K562 (cell line): Measurements from ENCODE around the gene URB2. TPM values are rescaled to one million over a fixed set of nuclear protein-coding genes. Genes with fewer than 3 reads are reported as not detected.

Experiments used
- ATAC-seq: fragments of 200-7000 bp; cut with Tn5 transposase; 3 replicates; pipeline ENCODE4 v1.9.1; 2020; ENCODE audit warnings: moderate library complexity
- BruUV-seq: library from RNA; stranded (reverse); fragments of 400-500 nt; replicated peaks from 2 replicates; lab custom pipeline; 2021; lab: Mats Ljungman, UMichigan
- CTCF ChIA-PET: fragments of 300-600 bp; formaldehyde crosslinking; extraction: SDS; loops from one replicate; lab custom pipeline; 2021; ENCODE audit warnings: low intra/inter-chr PET ratio; lab: Yijun Ruan, JAX
- POLR2A ChIA-PET: fragments of 300-600, 350-650 bp; sonication (Branson Sonifier 250); formaldehyde crosslinking; extraction: SDS; loops from one replicate; lab custom pipeline; 2021; ENCODE audit warnings: antibody characterized with exemption, inconsistent platforms; lab: Yijun Ruan, JAX
- DNase-seq, 4 experiments: peaks; one replicate each; pipeline versions ENCODE4 v3.0.0 to v3.0.0-alpha.2; 2011 to 2018; ENCODE audit warnings: low spot score in 3 of 4, mixed read lengths in 3 of 4; ENCODE audit errors: extremely low read depth in 1 of 4
- FAIRE-seq: peaks from 2 replicates; lab custom pipeline; 2011; peaks lifted over from hg19 to GRCh38; lab: Jason Lieb, UNC
- H2AFZ ChIP-seq: 2 replicates; pipeline ENCODE4 v1.6.0; 2011; ENCODE audit warnings: low read depth, low read length, control low read depth, inconsistent platforms
- H3K27ac ChIP-seq: fragments of 200-600 bp; 3 replicates; pipeline ENCODE4 v1.8.0; 2011; ENCODE audit warnings: low read depth, mild to moderate bottlenecking, control low read depth, inconsistent platforms, low read length, moderate library complexity, mixed read lengths; ENCODE audit errors: extremely low read depth
- H3K27me3 ChIP-seq, 2 experiments: fragments of 300-600 bp in 1 of 2; 2 replicates in 1 of 2; 3 replicates in 1 of 2; pipeline versions ENCODE4 v1.6.0 to v1.8.0; 2011; ENCODE audit warnings: inconsistent platforms in 2 of 2, low read length in 2 of 2, mild to moderate bottlenecking in 1 of 2, mixed read lengths in 1 of 2, moderate library complexity in 1 of 2; ENCODE audit not compliant: control insufficient read depth in 2 of 2, insufficient read depth in 2 of 2
- H3K36me3 ChIP-seq: fragments of 300-600 bp; 3 replicates; pipeline ENCODE4 v1.8.0; 2011; ENCODE audit warnings: mild to moderate bottlenecking, low read length, inconsistent platforms; ENCODE audit not compliant: control insufficient read depth, insufficient read depth
- H3K4me1 ChIP-seq, 2 experiments: fragments of 200-600 bp in 1 of 2; replicated peaks in 1 of 2; 2 replicates in 1 of 2; 3 replicates in 1 of 2; pipeline versions ENCODE4 v1.5.1 to v1.8.0; 2011; ENCODE audit warnings: inconsistent platforms in 2 of 2, low read length in 2 of 2, mild to moderate bottlenecking in 1 of 2, mixed read lengths in 1 of 2, moderate library complexity in 1 of 2; ENCODE audit not compliant: control insufficient read depth in 2 of 2, insufficient read depth in 2 of 2
- H3K4me2 ChIP-seq: 2 replicates; pipeline ENCODE4 v1.6.1; 2011; ENCODE audit warnings: low read length, control low read depth, inconsistent platforms, mixed read lengths; ENCODE audit not compliant: insufficient read depth
- H3K4me3 ChIP-seq: fragments of 200-600 bp; sonication (generic), shearing (Covaris generic); 2 replicates; pipeline ENCODE4 v1.5.1; 2016; ENCODE audit warnings: control low read depth, inconsistent platforms
- H3K79me2 ChIP-seq: fragments of 200-600 bp; 3 replicates; pipeline ENCODE4 v1.8.0; 2011; ENCODE audit warnings: low read length, inconsistent platforms; ENCODE audit not compliant: control insufficient read depth, insufficient read depth
- H3K9ac ChIP-seq, 2 experiments: 2 replicates each; pipeline versions ENCODE4 v1.6.0 to v1.6.1; 2011; ENCODE audit warnings: low read depth in 2 of 2, low read length in 2 of 2, control low read depth in 1 of 2, inconsistent platforms in 1 of 2, mild to moderate bottlenecking in 1 of 2, mixed read lengths in 1 of 2; ENCODE audit not compliant: insufficient read depth in 1 of 2
- H3K9me1 ChIP-seq: one replicate; pipeline ENCODE4 v1.6.0; 2011; ENCODE audit warnings: inconsistent platforms, mild to moderate bottlenecking, low read length, moderate library complexity; ENCODE audit not compliant: control insufficient read depth, insufficient read depth
- H3K9me3 ChIP-seq: replicated peaks from 2 replicates; pipeline ENCODE4 v1.5.1; 2011; ENCODE audit warnings: low read depth, low read length, inconsistent platforms; ENCODE audit not compliant: control insufficient read depth, insufficient read depth
- H4K20me1 ChIP-seq: replicated peaks from 2 replicates; pipeline ENCODE4 v1.6.1; 2011; ENCODE audit warnings: low read length, inconsistent platforms, mixed read lengths; ENCODE audit not compliant: control insufficient read depth, insufficient read depth
- CSDE1 ChIP-seq, 2 experiments: fragments of 450-650 bp; IDR thresholded peaks; 2 replicates each; pipeline ENCODE4 v1.6.1; 2016; ENCODE audit warnings: mild to moderate bottlenecking in 1 of 2
- PHTF2 ChIP-seq: fragments of 250-450 bp; sonication (Bioruptor Pico); IDR thresholded peaks from 2 replicates; pipeline ENCODE4 v1.5.0; 2021; ENCODE audit warnings: mild to moderate bottlenecking
- POU5F1 ChIP-seq: fragments of 150-350 bp; IDR thresholded peaks from 2 replicates; pipeline ENCODE4 v1.6.1; 2014; ENCODE audit warnings: borderline replicate concordance, low read length, low read depth, mild to moderate bottlenecking; ENCODE audit not compliant: partially characterized antibody
- PTTG1 ChIP-seq: fragments of 450-650 bp; IDR thresholded peaks from 2 replicates; pipeline ENCODE4 v1.6.1; 2016; ENCODE audit warnings: low read depth, mild to moderate bottlenecking, missing genetic modification characterization, missing compliant biosample characterization
- SREBF1 ChIP-seq: fragments of 150-350 bp; IDR thresholded peaks from 2 replicates; pipeline ENCODE4 v1.6.1; 2014; ENCODE audit warnings: antibody characterized with exemption, low read depth, low read length, borderline replicate concordance
- TEAD1 ChIP-seq, 2 experiments: fragments of 450-650 bp in 1 of 2; sonication (generic) in 1 of 2; formaldehyde crosslinking; IDR thresholded peaks; 2 replicates each; pipeline versions ENCODE4 v1.4.0 to v1.8.0; 2020 to 2022; ENCODE audit warnings: mild to moderate bottlenecking in 2 of 2, missing genetic modification reagents in 1 of 2
- TFAM ChIP-seq: fragments of 250-450 bp; sonication (Bioruptor Pico); conservative IDR thresholded peaks from 2 replicates; pipeline ENCODE4 v1.5.0; 2021; ENCODE audit warnings: mild to moderate bottlenecking, moderate library complexity
- ZNF696 ChIP-seq: fragments of 250-450 bp; sonication (Bioruptor Pico); conservative IDR thresholded peaks from 2 replicates; pipeline ENCODE4 v1.4.0; 2020; ENCODE audit warnings: mild to moderate bottlenecking, moderate library complexity
- WGBS: fragments of 100-300 bp; shearing (Covaris generic); methylation state at CpG from one replicate; pipeline ENCODE4 v1.1.6; 2016; ENCODE audit warnings: low coverage, mixed read lengths; ENCODE audit not compliant: insufficient coverage; ENCODE audit errors: missing lambda C conversion rate; 5-methylcytosine and 5-hydroxymethylcytosine counted together
- in situ Hi-C: fragments of 300-500 bp; cut with MboI; formaldehyde crosslinking; loops from 4 replicates; pipeline ENCODE4 v1.15.0; 2018; ENCODE audit warnings: inconsistent platforms, mixed read lengths
- intact Hi-C: fragments of 100-400 bp; cut with micrococcal nuclease; formaldehyde crosslinking; loops from 2 replicates; pipeline ENCODE4 v1.14.2; 2022
- polyA plus RNA-seq, 8 experiments: library from polyadenylated mRNA; depleted of rRNA in 4 of 8; stranded (reverse) in 5 of 8; unstranded in 3 of 8; fragments of >200 nt; fragmentation: Nextera tagmentation in 2 of 8; fragmentation: Illumina TruSeq in 1 of 8; extraction: Ambion mirVana in 2 of 8; extraction: Trizol in 1 of 8; gene quantifications; 2 replicates each; pipeline versions ENCODE4 v1.2.1 to v1.2.3, GENCODE V29; 2011 to 2014; ENCODE audit warnings: inconsistent platforms in 1 of 8, missing spikeins in 1 of 8
- total RNA-seq, 7 experiments: library from RNA; depleted of rRNA in 6 of 7; stranded (reverse); fragments of >200 nt in 6 of 7; fragmentation: Illumina TruSeq in 2 of 7; extraction: Trizol in 2 of 7; gene quantifications; 2 replicates each; pipeline versions ENCODE4 v1.2.1 to v1.2.3, GENCODE V29; 2011 to 2021; ENCODE audit warnings: low replicate concordance in 1 of 7
- TF ChIP-seq, protein P1 (sequence below): fragments of 250-450 bp; sonication (Bioruptor Pico); IDR thresholded peaks from 2 replicates; pipeline ENCODE4 v1.9.0; 2021; ENCODE audit warnings: mild to moderate bottlenecking

The URB2 gene
- total and polyA plus RNA-seq, 9 of the 15 experiments (the other 6 are each of a cell fraction or from before 2014, with no cell fraction given), result 2.8 to 28.3 (median 19.0) TPM

DNA sequence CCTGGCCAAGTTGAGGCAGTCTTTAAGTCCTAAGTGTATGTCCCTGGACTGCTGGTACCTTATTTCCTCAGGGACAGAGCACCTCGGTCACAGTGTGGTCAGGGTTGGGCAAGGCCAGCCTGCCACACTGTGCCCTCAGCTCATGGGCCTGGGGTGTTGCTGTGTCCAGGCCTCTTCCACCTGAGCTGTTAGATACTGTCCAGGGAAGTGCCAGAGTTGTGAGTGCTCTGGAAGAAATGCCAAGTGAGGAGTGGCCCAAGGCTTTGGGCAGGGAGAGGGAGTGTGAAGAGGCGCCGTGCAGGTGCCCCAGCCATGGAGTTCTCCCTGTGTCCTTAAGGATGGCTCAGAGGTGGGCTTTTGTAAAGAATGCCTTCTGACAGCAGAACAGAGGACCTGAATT, 15.3 kb downstream of the URB2 start (continued):
- TF ChIP-seq PHTF2 (no peak), CSDE1 (IDR thresholded peaks at IDR 0.05) (no peak), SREBF1 (no peak), TEAD1 (CRISPR knock-in tag; IDR thresholded peaks at IDR 0.05) (no peak)

DNA sequence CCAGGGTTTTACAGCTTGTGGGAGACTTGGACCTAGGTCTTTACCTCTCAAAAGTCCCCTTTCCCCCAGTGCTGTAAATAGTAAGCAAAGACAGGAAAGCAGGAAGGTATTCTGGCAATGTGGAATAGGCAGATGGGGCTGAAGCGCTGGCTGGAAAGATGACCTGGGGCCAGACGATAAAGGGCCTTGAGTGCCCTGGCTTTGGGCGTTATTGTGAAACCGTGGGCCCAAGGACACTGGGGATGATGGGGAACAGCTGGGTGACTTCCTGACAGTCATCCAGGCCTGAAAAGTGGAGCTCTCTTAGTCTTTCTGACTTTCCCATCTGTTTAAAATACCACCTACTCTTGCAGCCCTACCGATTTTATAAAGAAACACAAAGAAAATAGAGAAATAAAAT, 16.3 kb downstream of the URB2 start:
- in situ Hi-C loops, result no loop called here

DNA sequence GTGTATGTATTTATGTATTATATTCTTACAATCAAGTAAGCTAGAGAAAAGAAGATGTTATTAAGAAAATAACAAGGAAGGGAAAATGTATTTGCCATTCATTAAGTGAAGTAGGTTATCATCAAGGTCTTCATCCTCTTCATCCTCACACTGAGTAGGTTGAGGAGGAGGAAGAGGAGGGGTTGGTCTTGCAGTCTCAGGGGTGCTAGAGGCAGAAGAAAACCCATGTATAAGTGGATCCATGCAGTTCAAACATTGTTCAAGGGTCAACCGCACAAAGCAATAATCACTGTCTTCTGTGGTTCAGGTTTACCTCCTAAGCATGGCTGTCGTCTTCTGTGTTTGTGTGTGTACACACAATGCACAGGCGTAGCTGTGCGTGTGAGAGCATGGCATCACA, 16.9 kb downstream of the URB2 start:
- in situ Hi-C loops, result no loop called here

More for the DNA sequence above, 16.3 kb downstream of the URB2 start:
- TF ChIP-seq ZNF696 (CRISPR knock-in tag), result no peak
- TF ChIP-seq, all 486 proteins: peak for 0
- DNase-seq (no peak), FAIRE-seq (no peak), ATAC-seq (no peak)
- intact Hi-C loops, result no loop called here
- POLR2A ChIA-PET, result no interaction called here
- CTCF ChIA-PET, result no interaction called here
- H3K4me2 ChIP-seq, result no peak overlapping the region
- H3K36me3 ChIP-seq, result peaks cover 91% of the 10 kb centered on the region; the same call in 2 of the 3 replicates
- no peaks in the 10 kb centered on the region for H3K9me3 ChIP-seq
- no peak overlapping the region for H3K9ac ChIP-seq
- H2AFZ ChIP-seq, result no peak overlapping the region
- no peaks in the 10 kb centered on the region for H3K9me1 ChIP-seq
- no TSS peak for BruUV-seq
- WGBS, result 90% methylated on average over 5 of the region's 5 CpGs
- H3K27me3 ChIP-seq, result no peaks in the 10 kb centered on the region
- peaks cover 18% of the 10 kb centered on the region; the same call in 1 of the 2 replicates for H4K20me1 ChIP-seq
- no peak overlapping the region for H3K27ac ChIP-seq
- no peak overlapping the region for H3K4me3 ChIP-seq
- H3K4me1 ChIP-seq, result no peaks in the 10 kb centered on the region
- H3K79me2 ChIP-seq, result peaks cover 49% of the 10 kb centered on the region

More for the DNA sequence above, 16.9 kb downstream of the URB2 start:
- DNase-seq (no peak), ATAC-seq (no peak), FAIRE-seq (no peak)
- Histone ChIP-seq H3K4me2 (no peak overlapping the region), H3K9me1 (no peaks in the 10 kb centered on the region), H3K27ac (no peak overlapping the region), H3K4me1 (no peaks in the 10 kb centered on the region), H3K27me3 (no peaks in the 10 kb centered on the region), H3K36me3 (peaks cover 91% of the 10 kb centered on the region), H3K4me3 (no peak overlapping the region), H2AFZ (no peak overlapping the region), H3K9ac (no peak overlapping the region), H3K79me2 (peaks cover 43% of the 10 kb centered on the region), H3K9me3 (no peaks in the 10 kb centered on the region), H4K20me1 (peaks cover 12% of the 10 kb centered on the region; the same call in 1 of the 2 replicates)
- TF ChIP-seq TFAM (CRISPR knock-in tag), result no peak
- TF ChIP-seq, protein P1, sequence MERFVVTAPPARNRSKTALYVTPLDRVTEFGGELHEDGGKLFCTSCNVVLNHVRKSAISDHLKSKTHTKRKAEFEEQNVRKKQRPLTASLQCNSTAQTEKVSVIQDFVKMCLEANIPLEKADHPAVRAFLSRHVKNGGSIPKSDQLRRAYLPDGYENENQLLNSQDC (CRISPR knock-in tag), result no peak
- TF ChIP-seq PTTG1 (tag), result no peak
- no peak for TF ChIP-seq POU5F1
- WGBS, result 92% methylated on average over 4 of the region's 4 CpGs
- no TSS peak for BruUV-seq
- ChIA-PET POLR2A (no interaction called here), CTCF (no interaction called here)
- intact Hi-C loops, result no loop called here
